MM.1S (cell line): ENCODE data around the gene OR7G2.

Experiments used
- CTCF ChIP-seq: fragments of 300-600 bp; sonication (generic); IDR thresholded peaks from 2 replicates; pipeline ENCODE4 v1.5.1; 2016; ENCODE audit warnings: antibody characterized with exemption, low read length, mixed read lengths
- EZH2 ChIP-seq: fragments of 300-600 bp; sonication (generic); optimal IDR thresholded peaks from 2 replicates; pipeline ENCODE3; 2017; ENCODE audit warnings: low read depth, mild to moderate bottlenecking, antibody characterized with exemption, low read length, mixed read lengths
- EZH2phosphoT487 ChIP-seq: fragments of 300-600 bp; sonication (generic); IDR thresholded peaks from 2 replicates; pipeline ENCODE4 v1.6.1; 2018; ENCODE audit warnings: antibody characterized with exemption, low read length

- TF ChIP-seq EZH2phosphoT487 (no peak), CTCF (no peak), EZH2 (no peak)
Observed at GRCh38 chr19:9130965-9131364, 23.7 kb upstream of the OR7G2 start.
